GM18868 (cell line): Measurements from ENCODE around the gene IGFLR1.

Source experiments
- ATAC-seq: cut with Tn5 transposase; IDR thresholded peaks from one replicate; pipeline ENCODE4 v1.9.1; 2021; ENCODE audit warnings: mild to moderate bottlenecking, moderate library complexity; ENCODE audit not compliant: unreplicated experiment

IGFLR1 gene

GRCh38 chr19:35756377-35757230 is 14.4 kb upstream of the IGFLR1 start, which contains the start of gene HSPB6:
TSS of gene HSPB6 (minus strand) at chr19:35757029. CDS start at chr19:35757008, 21 bp downstream.
- ATAC-seq, result no peak

- no peak for ATAC-seq
Observed at GRCh38 chr19:35755550-35756376, 13.5 kb upstream of the IGFLR1 start.

- ATAC-seq, result no peak
Observed at GRCh38 chr19:35755131-35755549, 12.9 kb upstream of the IGFLR1 start.

GRCh38 chr19:35754370-35755130 is 12.3 kb upstream of the IGFLR1 start:
- ATAC-seq, result no peak

- ATAC-seq, result no peak
Observed at GRCh38 chr19:35753634-35754369, 11.6 kb upstream of the IGFLR1 start.

GRCh38 chr19:35752746-35753350 is 10.6 kb upstream of the IGFLR1 start:
- ATAC-seq, result no peak

- ATAC-seq, result no peak
Observed at GRCh38 chr19:35751839-35752745, 9.8 kb upstream of the IGFLR1 start.

- no peak for ATAC-seq
Observed at GRCh38 chr19:35750167-35750566, 7.9 kb upstream of the IGFLR1 start.

GRCh38 chr19:35748106-35749020 is 6.1 kb upstream of the IGFLR1 start, which contains the start of gene LIN37:
TSS of gene LIN37 (plus strand) at chr19:35748576. CDS start at chr19:35748725, 149 bp downstream.
- ATAC-seq, result peak; percentile 77

GRCh38 chr19:35746531-35746930 is 4.3 kb upstream of the IGFLR1 start:
- ATAC-seq, result no peak

GRCh38 chr19:35746087-35746462 is 3.8 kb upstream of the IGFLR1 start:
- no peak for ATAC-seq

GRCh38 chr19:35745328-35746086 is 3.3 kb upstream of the IGFLR1 start, which contains the start of the genes PSENEN and U2AF1L4:
TSS of gene PSENEN (plus strand) at chr19:35745651. CDS start at chr19:35745931, 280 bp downstream.
TSS of gene U2AF1L4 (minus strand) at chr19:35745418. CDS start at chr19:35745391, 27 bp downstream.
- ATAC-seq, result peak; percentile 43

GRCh38 chr19:35744430-35745327 is 2.4 kb upstream of the IGFLR1 start:
- ATAC-seq, result no peak

GRCh38 chr19:35743640-35744429 is 1.6 kb upstream of the IGFLR1 start:
- no peak for ATAC-seq

GRCh38 chr19:35741203-35741515 is 1.1 kb downstream of the IGFLR1 start:
- ATAC-seq, result no peak
